Activated B cell treated with CpG ODN at 0.5 μM for 24 hours (primary cell): ENCODE measurements around the gene MYRIP. TPM values are rescaled to one million over a fixed set of nuclear protein-coding genes. Genes with fewer than 3 reads are reported as not detected.

ENCODE experiments used
- ATAC-seq: fragments of 200-7000 bp; cut with Tn5 transposase; one replicate; pipeline ENCODE4 v1.10.0; 2021; ENCODE audit warnings: low read depth, mild to moderate bottlenecking, moderate library complexity
- CTCF ChIA-PET: fragments of 350-600 bp; sonication (Branson Sonifier 250); formaldehyde crosslinking; loops from one replicate; lab custom pipeline; 2021; ENCODE audit warnings: antibody characterized with exemption; lab: Charles Lee
- POLR2A ChIA-PET: fragments of 350-600 bp; sonication (Branson Sonifier 250); formaldehyde crosslinking; loops from one replicate; lab custom pipeline; 2021; ENCODE audit warnings: antibody characterized with exemption; lab: Charles Lee
- DNase-seq: peaks from one replicate; pipeline ENCODE4 v3.0.0; 2022
- H3K27ac Mint-ChIP-seq: one replicate; pipeline ENCODE4 v1.8.0; 2020; ENCODE audit warnings: mixed read lengths
- H3K27me3 Mint-ChIP-seq: one replicate; pipeline ENCODE4 v1.8.0; 2021; ENCODE audit warnings: mixed read lengths
- H3K36me3 Mint-ChIP-seq: one replicate; pipeline ENCODE4 v1.8.0; 2021; ENCODE audit warnings: low read depth, mixed read lengths
- H3K4me1 Mint-ChIP-seq: one replicate; pipeline ENCODE4 v1.8.0; 2021; ENCODE audit warnings: mixed read lengths
- H3K4me3 Mint-ChIP-seq: one replicate; pipeline ENCODE4 v1.8.0; 2020; ENCODE audit warnings: mild to moderate bottlenecking, mixed read lengths
- H3K9me3 Mint-ChIP-seq: one replicate; pipeline ENCODE4 v1.8.0; 2020; ENCODE audit warnings: mixed read lengths
- intact Hi-C: fragments of 100-400 bp; cut with micrococcal nuclease; formaldehyde crosslinking; loops from one replicate; pipeline ENCODE4 v1.15.1; 2024
- total RNA-seq: library from RNA; stranded (reverse); gene quantifications from 2 replicates; pipeline ENCODE4 v1.2.3, GENCODE V29; 2022
- TF ChIP-seq, protein P1 (sequence below): fragments of 200-600 bp; IDR thresholded peaks from one replicate; pipeline ENCODE4 v1.8.0; 2022; ENCODE audit warnings: antibody characterized with exemption, mild to moderate bottlenecking

The MYRIP gene
- total RNA-seq, 1 donor from 2014 or later: 0.20 TPM

GRCh38 chr3:40045051-40045450, 235.6 kb downstream of the MYRIP start:
- H3K4me3 Mint-ChIP-seq: no peak overlapping the region
- H3K4me1 Mint-ChIP-seq: no peaks in the 10 kb centered on the region
- H3K9me3 Mint-ChIP-seq: no peaks in the 10 kb centered on the region
- POLR2A ChIA-PET: no interaction called here
- CTCF ChIA-PET: no interaction called here
- TF ChIP-seq, protein P1, sequence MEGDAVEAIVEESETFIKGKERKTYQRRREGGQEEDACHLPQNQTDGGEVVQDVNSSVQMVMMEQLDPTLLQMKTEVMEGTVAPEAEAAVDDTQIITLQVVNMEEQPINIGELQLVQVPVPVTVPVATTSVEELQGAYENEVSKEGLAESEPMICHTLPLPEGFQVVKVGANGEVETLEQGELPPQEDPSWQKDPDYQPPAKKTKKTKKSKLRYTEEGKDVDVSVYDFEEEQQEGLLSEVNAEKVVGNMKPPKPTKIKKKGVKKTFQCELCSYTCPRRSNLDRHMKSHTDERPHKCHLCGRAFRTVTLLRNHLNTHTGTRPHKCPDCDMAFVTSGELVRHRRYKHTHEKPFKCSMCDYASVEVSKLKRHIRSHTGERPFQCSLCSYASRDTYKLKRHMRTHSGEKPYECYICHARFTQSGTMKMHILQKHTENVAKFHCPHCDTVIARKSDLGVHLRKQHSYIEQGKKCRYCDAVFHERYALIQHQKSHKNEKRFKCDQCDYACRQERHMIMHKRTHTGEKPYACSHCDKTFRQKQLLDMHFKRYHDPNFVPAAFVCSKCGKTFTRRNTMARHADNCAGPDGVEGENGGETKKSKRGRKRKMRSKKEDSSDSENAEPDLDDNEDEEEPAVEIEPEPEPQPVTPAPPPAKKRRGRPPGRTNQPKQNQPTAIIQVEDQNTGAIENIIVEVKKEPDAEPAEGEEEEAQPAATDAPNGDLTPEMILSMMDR: no peak
- ATAC-seq: no peak
- intact Hi-C loops: no loop called here
- H3K27me3 Mint-ChIP-seq: no peaks in the 10 kb centered on the region
- no peak for DNase-seq
- H3K27ac Mint-ChIP-seq: no peak overlapping the region
- no peaks in the 10 kb centered on the region for H3K36me3 Mint-ChIP-seq

DNA sequence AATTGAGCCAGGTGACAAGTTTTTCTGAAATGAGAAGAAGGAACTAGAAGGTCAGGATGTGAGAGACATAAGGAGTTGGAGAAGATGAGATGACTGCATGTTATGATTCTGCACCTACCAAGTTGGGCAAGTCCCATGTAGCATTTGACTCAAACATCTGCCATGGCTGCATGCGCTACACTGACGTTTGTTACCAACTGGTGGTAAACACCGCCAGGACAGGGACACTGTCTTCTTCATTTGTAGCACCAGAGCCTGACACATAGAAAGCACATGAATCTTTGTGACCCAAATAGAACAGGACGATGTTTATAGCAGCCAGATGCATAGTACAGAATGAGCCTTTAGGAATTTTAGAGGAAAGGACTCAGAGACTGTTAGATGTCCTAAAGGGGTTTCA, 236.7 kb downstream of the MYRIP start:
- CTCF ChIA-PET: no interaction called here

DNA sequence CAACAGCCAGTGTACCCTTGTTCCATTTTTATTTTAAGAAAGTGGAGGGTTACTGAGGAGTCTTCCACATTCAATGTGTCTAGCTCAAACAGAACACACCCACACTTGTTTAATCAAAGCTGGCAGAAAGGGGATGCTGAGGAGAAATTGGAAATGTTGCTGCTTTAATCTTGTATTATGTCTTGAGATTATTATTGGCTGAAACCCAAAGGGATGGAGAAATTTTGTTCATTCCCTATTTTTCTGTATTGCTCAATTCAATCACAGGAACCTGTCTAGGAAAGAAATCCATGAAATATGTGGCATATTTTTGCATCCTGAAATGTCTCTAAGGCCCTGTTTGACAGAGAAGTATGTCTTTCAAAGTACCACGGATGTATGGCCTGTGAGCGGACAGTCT, 238.0 kb downstream of the MYRIP start:
- ATAC-seq (no peak), DNase-seq (no peak)
- ChIA-PET POLR2A (no interaction called here), CTCF (no interaction called here)
- intact Hi-C loops: no loop called here
- H3K9me3 Mint-ChIP-seq: peaks cover 5% of the 10 kb centered on the region
- no peaks in the 10 kb centered on the region for H3K4me1 Mint-ChIP-seq
- no peaks in the 10 kb centered on the region for H3K36me3 Mint-ChIP-seq
- no peak overlapping the region for H3K27ac Mint-ChIP-seq
- no peaks in the 10 kb centered on the region for H3K27me3 Mint-ChIP-seq
- TF ChIP-seq, protein P1: no peak
- H3K4me3 Mint-ChIP-seq: no peak overlapping the region

More for the DNA sequence above, 236.7 kb downstream of the MYRIP start:
- Mint-ChIP-seq H3K27ac (no peak overlapping the region), H3K4me3 (no peak overlapping the region), H3K4me1 (no peaks in the 10 kb centered on the region), H3K9me3 (peaks cover 5% of the 10 kb centered on the region), H3K27me3 (no peaks in the 10 kb centered on the region), H3K36me3 (no peaks in the 10 kb centered on the region)
- intact Hi-C loops: no loop called here
- TF ChIP-seq, protein P1: no peak
- POLR2A ChIA-PET: no interaction called here
- DNase-seq: no peak
- ATAC-seq: no peak

DNA sequence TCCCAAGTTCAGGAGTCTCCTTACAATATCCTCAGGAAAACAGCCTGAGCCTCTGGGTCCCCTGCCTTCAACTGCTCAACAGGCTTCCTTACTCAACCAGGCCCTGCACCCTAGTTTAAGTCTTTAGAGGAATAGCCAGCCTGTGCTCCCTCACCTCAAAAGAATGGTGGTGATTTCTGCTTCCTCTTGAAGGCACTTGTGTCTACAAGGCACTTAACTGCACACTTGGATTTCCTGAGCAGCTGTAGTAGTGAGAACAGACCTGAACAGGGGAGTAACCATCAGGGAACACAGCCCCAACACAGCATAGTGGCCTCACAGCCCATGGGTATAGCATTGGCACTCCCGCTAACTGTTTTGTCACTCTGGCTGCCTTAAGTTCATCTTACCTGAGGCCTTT, 244.3 kb downstream of the MYRIP start:
- no peaks in the 10 kb centered on the region for H3K36me3 Mint-ChIP-seq
- H3K27me3 Mint-ChIP-seq: peaks cover 2% of the 10 kb centered on the region
- DNase-seq (no peak), ATAC-seq (no peak)
- TF ChIP-seq, protein P1: no peak
- POLR2A ChIA-PET: no interaction called here
- CTCF ChIA-PET: no interaction called here
- H3K4me3 Mint-ChIP-seq: no peak overlapping the region
- no peaks in the 10 kb centered on the region for H3K4me1 Mint-ChIP-seq
- intact Hi-C loops: no loop called here
- peaks cover 5% of the 10 kb centered on the region for H3K9me3 Mint-ChIP-seq
- H3K27ac Mint-ChIP-seq: no peak overlapping the region

DNA sequence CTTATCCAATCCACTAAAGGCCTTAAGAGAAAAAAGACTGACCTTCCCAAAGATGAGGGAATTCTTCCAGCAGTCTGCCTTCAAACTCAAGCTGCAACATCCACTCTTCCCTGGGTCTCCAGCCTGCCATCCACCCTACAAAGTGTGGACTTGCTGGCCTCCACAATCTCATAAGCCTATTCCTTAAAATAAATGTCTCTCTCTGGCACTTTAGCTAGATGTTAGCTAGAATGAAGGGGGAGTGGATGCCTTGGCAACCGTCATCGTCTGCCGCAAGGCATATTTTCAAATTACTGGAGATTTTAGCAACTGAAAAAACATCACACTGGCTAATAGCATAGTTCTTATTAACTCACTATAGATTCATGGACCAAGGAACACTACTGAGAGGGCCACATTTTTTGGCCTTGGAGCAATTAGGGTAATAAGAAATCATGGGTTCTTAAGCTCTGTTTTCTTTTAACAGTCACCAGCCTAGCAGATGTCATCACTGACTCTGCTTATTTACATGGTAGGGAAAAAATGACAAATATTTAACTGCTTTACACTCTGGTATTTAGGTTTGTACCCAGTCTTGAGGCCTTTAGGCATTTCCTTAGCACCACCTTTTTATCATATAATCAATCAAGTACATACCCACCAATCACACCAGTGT, 245.3 kb downstream of the MYRIP start:
- H3K27me3 Mint-ChIP-seq: peaks cover 2% of the 10 kb centered on the region
- CTCF ChIA-PET: no interaction called here
- DNase-seq: no peak
- H3K27ac Mint-ChIP-seq: no peak overlapping the region
- peaks cover 5% of the 10 kb centered on the region for H3K9me3 Mint-ChIP-seq
- intact Hi-C loops: no loop called here
- TF ChIP-seq, protein P1: no peak
- POLR2A ChIA-PET: no interaction called here
- H3K4me1 Mint-ChIP-seq: no peaks in the 10 kb centered on the region
- no peak overlapping the region for H3K4me3 Mint-ChIP-seq
- ATAC-seq: no peak
- H3K36me3 Mint-ChIP-seq: no peaks in the 10 kb centered on the region
